Esophagus muscularis mucosa (tissue), 4 donors: ENCODE measurements around the gene PIGU.

Experiments used
- EP300 ChIP-seq: sonication (generic); formaldehyde crosslinking; IDR thresholded peaks from one replicate; pipeline ENCODE4 v1.6.1; 2017; ENCODE audit warnings: antibody characterized with exemption
- POLR2A ChIP-seq: fragments of 450-650 bp; IDR thresholded peaks from one replicate; pipeline ENCODE4 v1.6.1; 2017; ENCODE audit warnings: antibody characterized with exemption, moderate library complexity, mild to moderate bottlenecking, low read depth
- TF ChIP-seq, protein P1 (sequence below), 3 experiments: fragments of 200-600 bp in 2 of 3; fragments of 450-650 bp in 1 of 3; sonication (generic) in 2 of 3; IDR thresholded peaks; one replicate each; pipeline ENCODE4 v1.5.1; 2017 to 2019; ENCODE audit warnings: antibody characterized with exemption in 3 of 3, mild to moderate bottlenecking in 2 of 3, moderate library complexity in 1 of 3

GRCh38 chr20:34644345-34644744, 32.5 kb downstream of the PIGU start:
- no peak for TF ChIP-seq POLR2A
- TF ChIP-seq, protein P1, sequence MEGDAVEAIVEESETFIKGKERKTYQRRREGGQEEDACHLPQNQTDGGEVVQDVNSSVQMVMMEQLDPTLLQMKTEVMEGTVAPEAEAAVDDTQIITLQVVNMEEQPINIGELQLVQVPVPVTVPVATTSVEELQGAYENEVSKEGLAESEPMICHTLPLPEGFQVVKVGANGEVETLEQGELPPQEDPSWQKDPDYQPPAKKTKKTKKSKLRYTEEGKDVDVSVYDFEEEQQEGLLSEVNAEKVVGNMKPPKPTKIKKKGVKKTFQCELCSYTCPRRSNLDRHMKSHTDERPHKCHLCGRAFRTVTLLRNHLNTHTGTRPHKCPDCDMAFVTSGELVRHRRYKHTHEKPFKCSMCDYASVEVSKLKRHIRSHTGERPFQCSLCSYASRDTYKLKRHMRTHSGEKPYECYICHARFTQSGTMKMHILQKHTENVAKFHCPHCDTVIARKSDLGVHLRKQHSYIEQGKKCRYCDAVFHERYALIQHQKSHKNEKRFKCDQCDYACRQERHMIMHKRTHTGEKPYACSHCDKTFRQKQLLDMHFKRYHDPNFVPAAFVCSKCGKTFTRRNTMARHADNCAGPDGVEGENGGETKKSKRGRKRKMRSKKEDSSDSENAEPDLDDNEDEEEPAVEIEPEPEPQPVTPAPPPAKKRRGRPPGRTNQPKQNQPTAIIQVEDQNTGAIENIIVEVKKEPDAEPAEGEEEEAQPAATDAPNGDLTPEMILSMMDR (IDR thresholded peaks at IDR 0.05), result no peak
- TF ChIP-seq EP300, result no peak
